ENCODE results near the gene AKAP9.
"Not testable (repeated sequence)": the region's sequence is repeated elsewhere in the genome, so short reads cannot be mapped to it uniquely, and the experiment has no call there.

Gene AKAP9

GRCh38 chr7:92057375-92057774 is 116.7 kb downstream of the AKAP9 start:
- DNase-seq (ENCODE audit: extremely low read depth in 1 of 2, low read depth in 1 of 2): no peak

- no peak for DNase-seq (ENCODE audit: extremely low read depth in 1 of 2, low read depth in 1 of 2)
Observed at GRCh38 chr7:92058040-92058439, 117.4 kb downstream of the AKAP9 start.

- no peak for DNase-seq (ENCODE audit: extremely low read depth in 1 of 2, low read depth in 1 of 2)
Observed at GRCh38 chr7:92058899-92059298, 118.2 kb downstream of the AKAP9 start.

- no peak for DNase-seq (ENCODE audit: extremely low read depth in 1 of 2, low read depth in 1 of 2)
Observed at GRCh38 chr7:92061154-92061553, 120.5 kb downstream of the AKAP9 start.

- DNase-seq (ENCODE audit: extremely low read depth in 1 of 2, low read depth in 1 of 2): no peak
Observed at GRCh38 chr7:92064438-92065029, 123.9 kb downstream of the AKAP9 start.

- DNase-seq (ENCODE audit: extremely low read depth in 1 of 2, low read depth in 1 of 2): no peak
Observed at GRCh38 chr7:92071032-92071431, 130.4 kb downstream of the AKAP9 start.

GRCh38 chr7:92072121-92072520 is 131.5 kb downstream of the AKAP9 start:
- DNase-seq (ENCODE audit: extremely low read depth in 1 of 2, low read depth in 1 of 2): no peak

- DNase-seq (ENCODE audit: extremely low read depth in 1 of 2, low read depth in 1 of 2): no peak
Observed at GRCh38 chr7:92072708-92073107, 132.0 kb downstream of the AKAP9 start.

- no peak for DNase-seq (ENCODE audit: extremely low read depth in 1 of 2, low read depth in 1 of 2)
Observed at GRCh38 chr7:92075455-92076158, 134.9 kb downstream of the AKAP9 start.

GRCh38 chr7:92076509-92076908 is 135.8 kb downstream of the AKAP9 start:
- DNase-seq (ENCODE audit: extremely low read depth in 1 of 2, low read depth in 1 of 2): no peak

- not testable (repeated sequence) for DNase-seq (ENCODE audit: extremely low read depth in 1 of 2, low read depth in 1 of 2)
Observed at GRCh38 chr7:92083922-92084321, 143.3 kb downstream of the AKAP9 start.

GRCh38 chr7:92088266-92088665 is 147.6 kb downstream of the AKAP9 start:
- no peak for DNase-seq (ENCODE audit: extremely low read depth in 1 of 2, low read depth in 1 of 2)

- DNase-seq (ENCODE audit: extremely low read depth in 1 of 2, low read depth in 1 of 2): no peak
Observed at GRCh38 chr7:92092210-92092609, 151.5 kb downstream of the AKAP9 start.

- no peak for DNase-seq (ENCODE audit: extremely low read depth in 1 of 2, low read depth in 1 of 2)
Observed at GRCh38 chr7:92095380-92095779, 154.7 kb downstream of the AKAP9 start.

- no peak for DNase-seq (ENCODE audit: extremely low read depth in 1 of 2, low read depth in 1 of 2)
Observed at GRCh38 chr7:92100534-92100933, 159.9 kb downstream of the AKAP9 start.

GRCh38 chr7:92102862-92103261 is 162.2 kb downstream of the AKAP9 start:
- not testable (repeated sequence) for DNase-seq (ENCODE audit: extremely low read depth in 1 of 2, low read depth in 1 of 2)

- DNase-seq (ENCODE audit: extremely low read depth in 1 of 2, low read depth in 1 of 2): no peak
Observed at GRCh38 chr7:92108821-92109220, 168.2 kb downstream of the AKAP9 start.

- DNase-seq (ENCODE audit: extremely low read depth in 1 of 2, low read depth in 1 of 2): no peak
Observed at GRCh38 chr7:92110857-92111256, 170.2 kb downstream of the AKAP9 start.

- DNase-seq (ENCODE audit: extremely low read depth in 1 of 2, low read depth in 1 of 2): no peak
Observed at GRCh38 chr7:92115821-92116220, 175.2 kb downstream of the AKAP9 start.

- no peak for DNase-seq (ENCODE audit: extremely low read depth in 1 of 2, low read depth in 1 of 2)
Observed at GRCh38 chr7:92116949-92117348, 176.3 kb downstream of the AKAP9 start.

- DNase-seq (ENCODE audit: extremely low read depth in 1 of 2, low read depth in 1 of 2): no peak
Observed at GRCh38 chr7:92119213-92119759, 178.6 kb downstream of the AKAP9 start.

- DNase-seq (ENCODE audit: extremely low read depth in 1 of 2, low read depth in 1 of 2): no peak
Observed at GRCh38 chr7:92121681-92122080, 181.0 kb downstream of the AKAP9 start.

Measured in stimulated activated CD8-positive, alpha-beta memory T cell treated with anti-CD3 and anti-CD28 coated beads, Interleukin-7, amount 100 ng/mL, for 48 hours (primary cell).